Endometrium (tissue), 2 donors: Measurements from ENCODE around the gene KLF17.

Source experiments
- FAIRE-seq: peaks from 2 replicates; lab custom pipeline; 2012; peaks lifted over from hg19 to GRCh38; lab: Jason Lieb, UNC
- donor health status: control.
- donor health status: control.

The KLF17 gene

GRCh38 chr1:44118682-44119081 is at the start of gene KLF17:
KLF17 (plus strand) TSS chr1:44118821; CDS start chr1:44118908, 87 bp downstream.
- no peak for FAIRE-seq

GRCh38 chr1:44071461-44071860 is 47.2 kb upstream of the KLF17 start:
- FAIRE-seq: no peak

GRCh38 chr1:44072204-44072603 is 46.4 kb upstream of the KLF17 start:
- FAIRE-seq: no peak

GRCh38 chr1:44072821-44073220 is 45.8 kb upstream of the KLF17 start:
- no peak for FAIRE-seq

GRCh38 chr1:44073528-44073927 is 45.1 kb upstream of the KLF17 start:
- FAIRE-seq: no peak

GRCh38 chr1:44074415-44074814 is 44.2 kb upstream of the KLF17 start:
- FAIRE-seq: no peak

- no peak for FAIRE-seq
Measured at GRCh38 chr1:44076066-44076465, 42.6 kb upstream of the KLF17 start.

- FAIRE-seq: no peak
Measured at GRCh38 chr1:44077421-44077820, 41.2 kb upstream of the KLF17 start.

GRCh38 chr1:44078104-44078503 is 40.5 kb upstream of the KLF17 start:
- FAIRE-seq: no peak

- no peak for FAIRE-seq
Measured at GRCh38 chr1:44079566-44079965, 39.1 kb upstream of the KLF17 start.

GRCh38 chr1:44084998-44085675 is 33.5 kb upstream of the KLF17 start:
- FAIRE-seq: no peak

GRCh38 chr1:44086692-44087474 is 31.7 kb upstream of the KLF17 start:
- no peak for FAIRE-seq

- no peak for FAIRE-seq
Measured at GRCh38 chr1:44089371-44090048, 29.1 kb upstream of the KLF17 start.

GRCh38 chr1:44090429-44091252 is 28.0 kb upstream of the KLF17 start:
- FAIRE-seq: peak; percentile 62

- no peak for FAIRE-seq
Measured at GRCh38 chr1:44094047-44094446, 24.6 kb upstream of the KLF17 start.

GRCh38 chr1:44100183-44100868 is 18.3 kb upstream of the KLF17 start:
- FAIRE-seq: no peak

- no peak for FAIRE-seq
Measured at GRCh38 chr1:44101328-44101727, 17.3 kb upstream of the KLF17 start.

GRCh38 chr1:44103270-44104131 is 15.1 kb upstream of the KLF17 start:
- no peak for FAIRE-seq

GRCh38 chr1:44105810-44106209 is 12.8 kb upstream of the KLF17 start:
- FAIRE-seq: no peak

- FAIRE-seq: no peak
Measured at GRCh38 chr1:44108241-44108640, 10.4 kb upstream of the KLF17 start.

GRCh38 chr1:44108971-44109370 is 9.7 kb upstream of the KLF17 start:
- no peak for FAIRE-seq
